Activated CD8-positive, alpha-beta memory T cell treated with anti-CD3 and anti-CD28 coated beads for 48 hours (primary cell): ENCODE data around the gene SRGAP1.

Experiments used
- DNase-seq, 3 experiments: peaks; one replicate each; pipeline ENCODE4 v3.0.0-alpha.2; 2020; ENCODE audit warnings: low read depth in 2 of 3, low spot score in 2 of 3

SRGAP1 gene

DNA sequence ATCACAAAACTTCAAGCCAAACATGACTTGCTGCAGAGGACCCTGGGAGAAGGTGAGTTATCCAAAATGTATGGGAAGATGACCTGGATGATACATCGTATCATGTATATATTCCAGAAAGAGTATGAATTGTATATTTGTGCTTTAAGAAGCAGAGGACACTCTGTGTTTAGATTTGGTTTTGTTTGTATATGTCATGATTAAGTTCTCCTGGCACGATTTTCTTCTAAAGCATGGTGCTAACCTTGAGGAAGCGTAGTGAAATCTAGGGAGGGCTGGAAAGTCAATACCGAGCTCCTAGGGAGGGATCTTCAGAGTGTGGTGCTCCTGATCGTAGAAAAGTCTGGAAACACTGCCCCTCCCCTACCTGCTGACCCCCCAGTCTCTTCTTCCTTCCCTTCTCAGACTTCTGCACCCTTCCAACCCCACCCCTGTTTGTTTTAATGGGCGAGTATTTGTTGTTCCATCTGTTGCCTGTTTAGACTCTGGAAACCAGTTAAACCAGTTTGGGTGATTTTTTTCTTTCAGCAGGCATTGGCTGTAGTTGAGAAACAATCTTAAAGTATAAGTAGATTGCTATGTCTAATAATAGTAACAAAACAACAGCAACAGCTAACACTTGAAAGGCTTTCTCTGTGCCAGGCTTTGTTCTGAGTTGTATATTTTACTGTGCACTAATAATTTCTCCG, 236.0 kb downstream of the SRGAP1 start:
- DNase-seq: no peak

DNA sequence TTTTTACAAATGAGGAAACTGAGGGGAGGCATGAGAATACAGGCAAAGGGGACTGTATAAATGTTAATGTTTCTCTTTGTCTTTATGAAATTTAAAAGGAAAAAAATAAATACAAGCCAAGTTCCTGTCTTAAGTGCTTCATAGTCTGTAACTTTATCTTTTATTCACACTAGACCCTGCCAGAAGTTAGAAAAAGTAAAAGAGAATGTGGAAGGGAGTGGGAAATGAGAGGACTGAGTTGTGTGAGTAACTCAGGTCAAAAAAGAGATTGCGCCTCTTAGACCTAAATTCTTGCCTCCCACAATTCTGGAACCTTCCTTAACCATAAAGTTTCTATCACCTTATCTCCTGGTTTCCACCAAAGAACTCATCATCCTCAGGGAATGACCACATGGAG, 236.5 kb downstream of the SRGAP1 start:
- no peak for DNase-seq

DNA sequence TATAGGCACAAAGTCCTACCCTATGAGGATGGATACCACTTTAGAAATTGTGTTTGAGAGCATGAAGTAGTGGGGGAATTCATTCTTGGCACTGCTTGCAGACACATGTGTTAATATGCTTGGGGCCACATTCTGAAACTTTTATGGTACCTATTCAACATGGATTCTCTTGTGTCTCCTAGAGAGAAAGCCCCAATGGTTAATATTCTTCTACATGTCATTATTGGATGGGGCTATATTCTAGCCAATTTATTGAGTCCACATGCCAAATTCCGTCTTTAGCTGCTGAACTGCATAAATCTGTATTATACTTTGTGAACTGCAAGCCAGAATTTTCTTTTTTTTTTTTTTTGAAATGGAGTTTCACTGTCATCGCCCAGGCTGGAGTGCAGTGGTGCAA, 237.6 kb downstream of the SRGAP1 start:
- DNase-seq: no peak

DNA sequence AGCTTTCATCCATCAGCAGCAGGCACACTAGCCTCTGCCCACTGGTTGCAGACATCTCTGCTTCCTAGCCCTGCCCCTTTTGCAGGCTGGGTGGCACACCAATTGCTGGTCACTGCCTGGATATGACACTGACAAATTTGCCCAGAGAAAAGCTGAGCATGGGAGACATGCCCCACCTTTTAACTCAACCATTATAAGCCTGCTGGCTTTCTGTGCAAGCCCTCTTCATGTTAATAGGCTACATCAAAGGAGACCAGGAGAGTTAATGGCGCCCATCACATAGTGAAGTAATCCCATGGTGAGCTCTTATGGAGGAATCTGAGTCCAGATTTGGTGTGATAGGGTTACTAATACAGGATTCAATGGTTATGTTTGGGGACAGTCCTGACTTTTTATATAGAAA, 238.4 kb downstream of the SRGAP1 start:
- DNase-seq: no peak

DNA sequence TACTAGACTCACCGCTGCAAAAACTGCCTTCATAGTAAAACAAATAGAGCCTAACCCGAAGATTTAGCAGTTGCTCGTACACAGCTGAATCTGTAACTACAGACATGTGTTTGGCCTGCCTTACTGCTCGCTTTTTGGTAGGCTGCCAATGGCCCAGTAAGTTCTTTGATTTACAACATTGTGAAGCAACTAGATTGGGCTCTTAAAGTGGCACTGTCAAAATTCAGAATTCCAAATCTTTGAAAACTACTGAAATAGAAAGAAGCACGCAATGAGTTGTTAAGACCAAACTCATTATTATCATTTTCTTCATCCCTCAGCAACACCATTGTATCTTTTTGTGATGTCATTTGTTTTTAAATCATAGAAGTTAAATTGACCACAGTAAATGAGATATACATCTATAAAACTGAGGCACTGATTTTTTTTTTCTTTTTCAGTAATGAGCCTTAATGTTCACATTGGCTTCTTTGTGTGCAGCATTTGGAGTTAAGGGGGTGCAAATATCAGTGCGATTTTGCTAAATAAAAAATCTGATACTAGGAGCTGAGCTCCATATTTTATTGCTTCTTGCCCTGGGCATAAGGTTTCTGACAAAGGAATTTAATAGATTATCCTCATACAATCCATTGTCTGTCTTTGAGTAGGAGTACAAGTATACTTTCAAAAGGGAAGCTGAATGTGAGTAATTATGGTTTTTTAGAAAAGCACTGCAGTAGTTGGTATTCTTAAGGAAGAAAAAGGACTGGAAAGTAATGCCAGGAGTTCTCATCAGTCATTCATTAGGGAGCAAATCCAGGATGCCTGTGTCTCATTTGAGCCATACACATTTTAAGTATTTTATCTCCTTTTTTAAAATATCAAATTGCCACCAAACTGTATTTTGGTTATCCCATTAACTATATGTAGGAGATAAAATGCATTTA, 239.0 kb downstream of the SRGAP1 start:
- DNase-seq: no peak

DNA sequence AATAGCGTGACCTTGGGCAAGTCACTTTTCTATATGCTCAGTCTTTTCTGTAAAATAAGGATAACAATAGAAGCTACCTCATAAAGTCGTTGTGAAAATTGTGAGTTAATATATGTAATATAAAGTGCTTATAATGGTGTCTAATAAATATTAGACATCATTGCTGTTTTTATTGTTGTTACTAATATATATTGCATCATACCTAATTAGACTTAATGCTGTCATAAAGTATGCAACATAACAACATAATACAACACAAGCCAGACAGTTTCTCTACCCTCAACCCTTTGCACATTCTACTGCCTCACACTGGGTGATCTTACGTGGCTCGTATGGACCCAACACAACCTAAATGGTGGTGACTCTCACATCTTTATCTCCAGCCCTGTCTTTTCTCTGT, 240.7 kb downstream of the SRGAP1 start:
- no peak for DNase-seq

DNA sequence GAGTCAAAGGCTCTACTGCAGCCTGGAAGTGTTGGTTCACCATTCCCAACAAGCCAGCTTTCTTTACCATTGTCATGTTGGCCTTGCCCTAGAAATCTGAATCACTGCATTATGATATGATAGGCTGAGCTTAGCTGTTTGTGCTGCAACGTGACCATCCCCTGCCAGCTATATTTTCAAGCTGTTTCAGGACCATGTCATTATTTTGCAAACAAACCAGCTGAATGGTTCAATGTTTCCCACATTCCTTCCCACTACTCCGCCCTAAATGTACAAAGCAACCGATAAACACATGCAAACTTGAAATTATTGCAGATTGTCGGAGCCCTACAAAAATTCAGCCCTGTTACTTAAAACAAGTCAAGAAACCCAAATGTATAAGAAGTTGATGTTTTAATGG, 241.5 kb downstream of the SRGAP1 start:
- DNase-seq: no peak

DNA sequence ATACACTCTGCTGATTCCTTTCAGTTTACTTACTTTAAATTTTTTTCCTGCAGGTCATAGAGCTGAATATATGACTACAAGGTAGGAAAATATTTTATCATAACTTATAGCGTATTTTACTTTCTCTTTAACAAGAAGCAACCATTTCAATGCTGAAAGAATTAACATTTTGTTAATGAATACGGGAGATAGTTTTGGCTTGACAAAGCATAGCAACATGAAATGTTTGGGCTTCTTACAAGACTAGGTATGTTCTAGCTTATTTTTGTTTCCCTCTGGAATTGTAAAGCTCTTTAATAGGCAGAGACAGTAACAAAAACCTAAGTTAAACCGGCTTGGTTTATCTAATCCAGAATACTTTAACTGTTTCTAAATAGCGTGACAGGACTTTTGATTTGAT, 242.4 kb downstream of the SRGAP1 start:
- no peak for DNase-seq

DNA sequence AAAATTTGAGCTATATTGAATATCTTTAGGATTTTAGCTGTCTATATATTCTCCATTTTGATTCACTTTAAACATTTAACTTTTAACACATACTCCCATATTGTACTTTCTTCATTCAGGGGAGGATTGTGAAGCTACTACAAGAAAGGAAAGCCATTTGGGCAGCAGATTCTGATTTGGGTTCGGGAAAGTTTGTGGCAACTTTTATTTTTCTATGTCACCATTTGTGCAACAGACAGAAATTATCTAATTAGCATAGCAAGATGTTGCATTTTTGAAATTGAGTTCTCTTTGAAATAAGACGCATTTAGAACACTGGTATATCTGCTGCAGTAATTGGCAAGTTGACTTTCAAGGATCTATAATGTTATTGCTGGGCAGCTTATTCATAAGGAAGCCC, 243.3 kb downstream of the SRGAP1 start:
- DNase-seq: no peak

DNA sequence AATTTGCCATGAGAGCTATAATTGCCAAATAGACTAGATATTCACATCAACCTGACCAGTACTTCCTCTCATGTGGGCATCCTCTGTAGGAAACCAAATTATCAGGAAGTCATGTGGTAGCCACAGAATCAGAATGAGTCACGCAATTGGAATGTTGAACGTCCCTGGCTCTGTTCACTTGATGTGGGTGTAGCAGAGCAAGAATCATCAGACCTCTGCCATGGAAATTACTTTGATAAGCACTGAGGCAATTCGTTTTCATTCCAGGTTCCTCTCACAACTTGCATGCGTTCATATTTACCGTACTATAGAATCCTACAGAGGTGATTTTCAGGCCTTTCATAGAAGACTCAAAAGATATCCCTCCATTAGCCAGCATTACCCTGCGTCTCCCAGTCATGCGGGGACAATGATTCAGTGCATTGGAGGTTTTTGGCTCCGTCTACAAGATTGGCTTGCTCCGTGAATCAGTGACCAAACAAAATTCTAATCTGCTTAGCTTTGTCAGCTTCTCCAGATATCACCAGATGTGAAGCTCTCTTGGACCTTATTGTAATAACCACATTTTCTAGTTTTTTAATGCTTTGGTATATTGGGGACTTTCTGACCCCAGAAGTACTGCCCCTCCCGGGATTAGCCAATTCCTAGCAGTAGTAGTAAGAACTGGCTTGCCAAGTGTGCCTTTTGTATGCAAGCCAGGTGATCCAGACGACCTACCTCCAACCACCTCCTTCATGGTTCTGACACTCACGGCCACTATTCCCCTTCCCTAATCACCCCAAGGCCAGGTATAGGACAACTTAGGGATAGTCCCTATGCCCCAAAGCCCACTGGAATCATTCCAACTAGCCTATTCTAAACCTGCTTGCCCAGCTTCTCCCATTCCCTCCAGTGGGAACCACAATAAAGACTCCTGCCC, 244.2 kb downstream of the SRGAP1 start:
- DNase-seq: no peak

DNA sequence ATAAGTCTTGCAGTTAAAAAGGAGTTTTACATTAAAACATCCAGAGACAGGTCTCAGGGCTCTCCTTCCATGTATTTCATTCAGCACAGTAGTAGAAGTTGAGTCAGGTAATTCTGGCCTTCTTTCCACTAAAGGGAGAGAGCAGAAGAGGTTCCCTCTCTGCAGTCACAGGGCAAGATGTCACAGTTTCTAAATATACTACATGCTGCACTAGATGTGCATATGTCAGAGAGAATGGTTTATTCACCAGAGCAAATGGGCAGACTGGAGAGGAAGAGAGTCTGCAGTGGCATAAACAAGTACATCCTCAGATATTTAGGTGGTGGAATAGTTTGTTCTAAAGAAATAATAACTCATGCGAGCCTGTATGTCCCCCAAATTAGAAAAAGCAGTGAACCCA, 245.5 kb downstream of the SRGAP1 start:
- DNase-seq: no peak

DNA sequence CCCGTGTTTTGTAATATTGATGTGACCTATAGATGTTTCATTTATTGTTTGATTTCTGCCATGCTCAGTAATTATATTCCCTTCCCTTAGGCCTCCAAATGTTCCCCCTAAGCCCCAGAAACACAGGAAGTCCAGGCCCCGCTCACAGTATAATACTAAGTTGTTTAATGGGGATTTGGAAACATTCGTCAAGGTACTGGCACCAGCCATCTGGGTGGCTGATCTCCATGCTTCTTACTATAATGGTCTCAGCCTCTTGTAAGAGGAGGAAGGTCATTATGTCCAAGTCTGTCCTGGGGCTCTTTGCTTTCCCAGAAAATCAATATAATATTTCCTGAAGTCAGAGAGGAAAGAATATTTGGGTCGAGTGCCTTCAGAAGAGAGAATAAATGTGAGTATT, 246.7 kb downstream of the SRGAP1 start:
- no peak for DNase-seq

DNA sequence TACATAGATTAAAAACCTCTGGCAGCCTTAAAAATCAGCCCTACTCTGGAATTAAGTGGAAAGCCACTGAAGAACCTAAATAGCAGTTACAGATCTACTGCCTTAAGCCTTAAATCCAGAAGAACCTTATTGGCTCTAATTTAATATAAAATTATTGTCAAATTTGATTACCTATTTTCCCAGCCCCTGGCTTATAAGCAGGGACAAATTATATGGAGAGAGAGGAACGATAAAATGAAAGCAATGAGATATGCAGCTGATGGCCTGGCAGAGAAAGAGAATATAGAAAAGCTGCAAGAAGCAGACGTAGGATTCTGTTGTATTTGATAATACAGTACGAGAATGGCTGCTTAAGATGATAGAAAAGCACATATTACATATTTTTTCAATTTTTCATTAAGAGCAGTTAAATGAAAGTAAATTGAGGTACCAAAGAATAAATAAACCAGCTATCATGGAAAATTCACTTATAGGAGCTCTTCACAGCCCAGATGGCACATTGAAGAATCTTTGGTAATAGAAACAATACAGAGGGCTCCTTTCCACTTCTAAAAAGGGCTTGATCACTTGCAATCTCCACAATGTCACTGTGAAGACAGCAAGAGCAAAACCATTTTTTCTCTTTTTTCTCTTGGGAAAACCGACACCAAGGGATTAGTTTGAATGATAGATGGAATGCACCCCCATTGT, 248.2 kb downstream of the SRGAP1 start:
- no peak for DNase-seq

DNA sequence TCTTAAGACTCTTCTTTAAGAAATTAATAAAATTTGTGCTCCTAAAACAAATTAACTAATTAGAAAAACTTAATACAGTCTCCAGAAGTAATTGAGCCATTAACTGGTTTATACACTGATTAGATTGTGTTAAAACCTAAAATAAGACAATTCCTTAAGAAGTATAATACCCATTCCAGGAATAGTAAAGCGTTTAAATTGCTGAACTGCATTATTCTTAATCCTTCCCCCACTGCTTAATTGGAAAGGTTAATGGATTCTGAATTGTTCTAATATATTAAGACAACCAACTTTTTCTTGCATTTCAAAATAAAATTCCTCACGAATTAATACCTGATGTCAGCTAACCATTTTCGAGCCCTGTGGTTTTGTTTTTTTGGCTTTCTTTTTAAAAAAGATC, 249.2 kb downstream of the SRGAP1 start:
- DNase-seq: no peak

DNA sequence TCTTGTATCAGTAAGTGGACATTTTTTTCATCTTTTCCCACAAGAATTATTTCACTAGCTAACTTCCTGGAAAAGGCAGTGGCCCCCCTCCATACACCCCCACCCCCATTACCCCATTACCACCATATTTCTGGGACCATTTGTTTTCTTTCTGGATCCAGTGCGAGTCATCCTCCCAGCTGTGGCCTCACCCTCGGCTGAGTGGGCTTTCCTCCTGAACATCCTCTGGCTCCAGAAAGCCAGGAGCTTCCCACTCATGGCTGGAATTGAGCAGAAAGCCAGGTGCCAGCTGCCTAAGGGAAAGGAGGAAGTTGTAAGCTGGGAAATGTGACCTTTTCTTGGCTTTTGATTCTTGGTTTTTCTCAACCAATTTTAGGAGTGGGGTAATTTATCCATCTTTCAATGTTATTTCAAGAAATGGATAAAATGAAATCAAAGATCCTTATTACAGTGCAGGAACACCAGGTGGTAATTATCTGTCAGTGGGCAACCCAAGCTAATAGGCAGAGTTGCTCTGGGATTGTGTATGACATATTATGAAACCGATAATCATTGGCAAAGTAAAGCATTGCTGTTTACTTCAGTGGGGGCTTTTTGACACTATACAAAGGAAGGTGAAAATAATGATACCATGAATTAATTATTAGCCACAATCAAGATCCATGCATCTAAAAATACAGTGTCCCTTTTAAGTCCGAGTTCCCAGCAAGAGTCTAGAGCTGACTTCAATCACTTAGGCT, 253.0 kb downstream of the SRGAP1 start:
- DNase-seq: no peak

DNA sequence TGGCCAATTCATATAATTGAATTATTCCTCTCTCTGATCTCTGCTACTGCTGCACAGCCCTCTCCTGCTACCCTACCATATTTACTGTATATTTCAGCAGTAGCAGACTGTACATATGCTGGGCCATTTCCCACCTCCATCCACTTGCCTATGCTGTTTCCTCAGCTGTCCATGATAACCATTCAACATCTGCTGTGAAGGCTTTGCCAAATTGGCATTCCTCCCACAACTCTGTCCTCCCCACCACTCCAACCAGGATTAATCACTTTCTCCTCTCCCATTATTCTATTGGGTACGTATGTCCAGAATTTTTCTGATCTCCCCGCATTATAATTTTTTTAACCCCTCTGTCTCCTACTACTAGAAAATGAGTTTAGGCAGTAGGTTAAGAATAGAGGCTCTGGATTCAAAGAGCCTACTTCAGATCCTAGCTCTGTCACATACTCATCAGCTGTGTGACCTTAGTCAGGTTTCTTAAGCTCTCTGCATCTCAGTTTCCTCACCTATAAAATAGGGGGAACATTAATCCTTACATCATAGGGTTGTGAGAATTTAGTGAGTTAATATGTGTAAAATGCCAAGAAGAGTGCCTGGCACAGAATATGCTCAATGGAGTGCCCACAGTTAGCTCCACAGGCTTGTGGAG, 254.3 kb downstream of the SRGAP1 start:
- no peak for DNase-seq

DNA sequence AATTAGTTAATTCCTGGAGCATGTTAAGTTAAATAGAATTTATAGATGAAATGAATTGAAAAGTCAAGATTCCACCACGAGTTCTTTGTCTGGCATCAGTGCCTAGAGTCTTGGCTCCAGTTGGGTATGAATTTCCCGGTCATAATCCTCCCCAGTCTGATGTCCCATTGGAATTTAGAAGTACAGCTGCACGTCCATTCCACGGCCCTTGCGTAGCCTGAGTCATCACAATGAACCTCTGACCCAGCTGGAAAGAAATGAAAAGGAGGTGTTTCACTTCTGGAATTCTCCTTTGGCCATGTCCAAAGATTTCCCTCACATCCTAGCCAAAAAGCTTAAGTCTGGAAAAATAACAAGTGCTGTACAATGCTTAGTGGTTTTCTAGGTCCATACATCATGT, 254.9 kb downstream of the SRGAP1 start:
- DNase-seq: no peak

DNA sequence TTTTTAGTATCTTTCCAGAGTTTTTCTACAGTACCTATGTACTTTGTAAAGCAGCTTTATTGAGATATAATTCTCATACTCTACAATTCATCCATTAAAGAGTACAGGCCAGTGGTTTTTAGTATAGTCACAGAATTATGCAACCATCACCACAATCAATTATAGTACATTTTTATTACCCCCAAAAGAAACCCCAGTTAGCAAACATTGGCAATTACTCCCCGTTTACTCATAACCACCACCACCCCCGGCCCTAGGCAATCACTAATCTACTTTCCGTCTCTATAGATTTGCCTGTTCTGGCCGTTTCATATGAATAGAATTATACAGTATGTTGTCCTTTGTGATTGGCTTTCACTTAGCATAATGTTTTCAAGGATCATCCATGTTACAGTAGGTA, 257.8 kb downstream of the SRGAP1 start:
- DNase-seq: no peak

DNA sequence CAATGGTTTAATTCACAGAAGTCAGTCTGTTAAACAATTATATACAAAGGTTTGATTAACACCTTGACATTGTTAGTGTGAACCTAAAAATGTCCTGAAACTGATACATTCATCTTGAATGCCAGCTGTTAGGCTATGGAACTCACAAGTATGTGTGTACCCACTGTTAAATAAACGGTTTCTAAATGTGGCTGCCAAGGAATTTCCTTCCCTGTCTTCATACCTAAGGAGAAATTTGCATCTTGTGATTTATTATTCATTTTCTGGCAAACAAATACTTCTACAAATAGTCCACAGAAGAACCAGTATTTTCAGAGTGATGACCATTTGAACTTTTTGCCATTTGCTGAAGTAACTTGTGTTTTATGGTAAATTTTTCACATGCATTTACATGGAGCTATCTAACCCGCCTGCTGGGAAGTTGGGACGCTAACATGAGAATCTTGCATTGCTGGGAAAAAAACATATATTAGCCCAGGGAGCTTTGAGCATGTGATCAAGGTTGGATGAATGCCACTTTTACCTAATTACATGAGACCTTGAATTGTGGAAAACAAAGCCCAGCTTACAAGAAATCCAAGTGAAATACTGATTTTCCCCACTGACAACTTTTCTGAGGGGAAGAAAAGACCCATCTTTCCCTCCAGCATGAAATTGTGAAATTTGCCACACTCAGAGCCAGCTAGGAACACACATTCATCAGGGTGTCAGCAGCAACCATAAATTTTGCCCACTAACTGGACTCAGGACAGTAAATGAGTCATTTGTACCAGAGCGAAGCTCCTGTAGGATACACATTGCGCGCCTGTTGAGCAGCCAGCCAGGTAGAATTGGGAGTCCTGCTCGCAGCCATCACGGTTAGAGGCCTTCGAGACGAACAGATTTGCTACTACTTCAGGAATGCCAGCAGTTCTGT, 259.6 kb downstream of the SRGAP1 start:
- no peak for DNase-seq
